Heart left ventricle (tissue), 16 donors: ENCODE results near the gene DFFB. TPM values are rescaled to one million over a fixed set of nuclear protein-coding genes. Genes with fewer than 3 reads are reported as not detected.

ENCODE experiments used
- ATAC-seq, 4 donors: fragments of 200-7000 bp; cut with Tn5 transposase; one replicate each; pipeline ENCODE4 v1.9.1; 2020 to 2022; ENCODE audit warnings: moderate library complexity in 4 of 4, mild to moderate bottlenecking in 3 of 4, moderate number of reproducible peaks in 1 of 4
- DNase-seq, 5 donors: peaks; one replicate each; pipeline ENCODE4 v3.0.0-alpha.2; 2020
- H3K27ac ChIP-seq, 12 donors: fragments of 200-600 bp; sonication (generic) in 4 of 12; one replicate each; pipeline versions ENCODE4 v1.5.0 to v1.8.0; 2016 to 2022; ENCODE audit warnings: mild to moderate bottlenecking in 2 of 12
- H3K27me3 ChIP-seq, 9 donors: fragments of 200-600 bp; sonication (generic) in 2 of 9; one replicate each; pipeline versions ENCODE4 v1.5.1 to v1.8.0; 2016 to 2022; ENCODE audit warnings: mild to moderate bottlenecking in 3 of 9
- H3K36me3 ChIP-seq, 9 donors: fragments of 200-600 bp; sonication (generic) in 2 of 9; one replicate each; pipeline versions ENCODE4 v1.5.0 to v1.8.0; 2018 to 2022; ENCODE audit warnings: mild to moderate bottlenecking in 2 of 9
- H3K4me1 ChIP-seq, 12 donors: fragments of 200-600 bp; sonication (generic) in 4 of 12; one replicate each; pipeline versions ENCODE4 v1.5.0 to v1.8.0; 2016 to 2022; ENCODE audit warnings: mild to moderate bottlenecking in 3 of 12
- H3K4me3 ChIP-seq, 12 donors: fragments of 200-600 bp; sonication (generic) in 4 of 12; one replicate each; pipeline versions ENCODE4 v1.5.0 to v1.8.0; 2017 to 2022; ENCODE audit warnings: mild to moderate bottlenecking in 9 of 12, moderate library complexity in 4 of 12
- H3K9me3 ChIP-seq, 12 donors: fragments of 200-600 bp; sonication (generic) in 4 of 12; one replicate each; pipeline versions ENCODE4 v1.5.0 to v1.8.0; 2016 to 2022; ENCODE audit warnings: mild to moderate bottlenecking in 1 of 12
- POLR2A ChIP-seq, 2 donors: fragments of 450-650 bp; IDR thresholded peaks; one replicate each; pipeline ENCODE4 v1.6.1; 2017; ENCODE audit warnings: antibody characterized with exemption in 2 of 2, mild to moderate bottlenecking in 2 of 2, moderate library complexity in 2 of 2
- WGBS, 4 donors: extraction: QIAGEN DNeasy Blood & Tissue Kit in 2 of 4; methylation state at CpG; one replicate each; pipeline versions ENCODE4 v1.1.5 to v1.1.7; 2013 to 2018; 5-methylcytosine and 5-hydroxymethylcytosine counted together
- intact Hi-C, 10 donors: fragments of 100-400 bp; cut with DNase I; formaldehyde crosslinking; loops; one replicate each; pipeline versions ENCODE4 v1.11.1 to v1.14.2; 2022
- polyA plus RNA-seq, 2 donors: library from polyadenylated mRNA; stranded (reverse); fragments of 200-250 nt; gene quantifications; one replicate each; pipeline ENCODE4 v1.2.3, GENCODE V29; 2013
- total RNA-seq, 9 donors: library from RNA; depleted of rRNA in 2 of 9; stranded (reverse); fragments of >200 nt in 2 of 9; fragmentation: NEBNext Ultra II Directional in 3 of 9; extraction: Animal tissue kit (Norgen Biotek cat#: 25700) in 3 of 9; gene quantifications; one replicate each; pipeline versions ENCODE4 v1.1.0 to v1.2.4, GENCODE V29; 2016 to 2023
- TF ChIP-seq, protein P1 (sequence below), 12 donors: fragments of 200-600 bp; sonication (generic) in 4 of 12; IDR thresholded peaks; one replicate each; pipeline versions ENCODE4 v1.5.0 to v1.8.0; 2018 to 2022; ENCODE audit warnings: antibody characterized with exemption in 12 of 12, mild to moderate bottlenecking in 5 of 12
- donor health status: ischemic (EF 13 %, LVEDD 7.1; RV severe dilation, severe dysfunction).
- donor health status: healthy with polysubstance abuse.
- donor health status: DM: no; HTN: yes; CAD: no.
- donor health status: DM: no; HTN: no; CAD: no.
- donor health status: ischemic (EF 25% LVEDD 6.9; RV normal size, moderate dysfunction).
- donor health status: ischemic (EF 25% LVEDD 5.7; RV mildly dilated, moderate dysfunction).
- donor health status: healthy.
- donor health status: DM: yes; HTN: yes; CAD: no.
- donor health status: ischemic (EF 35%, LVEDD 5.7; RV mildly dilated, moderate dysfunction).
- donor health status: nonischemic (EF 11% LVEDD 7.7; RV severe dilation, severe dysfunction).
- donor health status: DM: yes; HTN: yes; CAD: no.
- donor health status: PGD.
- donor health status: ischemic (EF 29% LVEDD 5.4; RV normal size, mild dysfunction).
- donor health status: nonischemic (EF 23%, LVEDD 6.1; RV moderate dilation, normal function).

DFFB gene
- total and polyA plus RNA-seq, 11 donors, result 1.3 to 5.8 (median 2.6) TPM

DNA sequence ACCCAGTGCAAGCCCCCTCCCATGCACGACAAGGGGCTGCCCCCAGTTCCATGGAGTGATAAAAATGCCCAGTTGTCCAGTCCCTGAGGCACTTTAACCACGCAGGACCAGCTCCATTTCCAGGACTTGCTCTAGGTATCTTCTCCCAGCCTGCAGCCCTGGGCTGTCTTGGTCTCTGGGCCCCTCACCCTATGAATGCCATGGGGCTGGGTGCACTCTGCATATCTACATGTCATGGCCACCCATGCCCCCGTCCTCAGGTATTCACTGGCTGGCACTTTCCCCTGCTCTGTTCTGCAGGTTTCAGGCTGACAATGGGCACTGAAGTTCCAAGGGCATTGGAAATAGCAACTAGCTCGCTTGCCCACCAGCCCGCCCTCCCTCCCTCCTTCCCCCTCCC lies 62.4 kb downstream of the DFFB start:
- intact Hi-C loops, result loop anchor here in 4 of 10 donors (5.0 to 10.0 kb wide), 4 partner anchors 735 to 1828 kb away; partner anchors contain the start of gene AJAP1 (in 1 of the 4)
- ATAC-seq (no peak), DNase-seq (no peak)
- 67 to 72% (median 70%) methylated on average over 5 of the region's 5 CpGs for WGBS, 4 donors
- no peak for TF ChIP-seq POLR2A (IDR thresholded peaks at IDR 0.05)
- TF ChIP-seq, protein P1, sequence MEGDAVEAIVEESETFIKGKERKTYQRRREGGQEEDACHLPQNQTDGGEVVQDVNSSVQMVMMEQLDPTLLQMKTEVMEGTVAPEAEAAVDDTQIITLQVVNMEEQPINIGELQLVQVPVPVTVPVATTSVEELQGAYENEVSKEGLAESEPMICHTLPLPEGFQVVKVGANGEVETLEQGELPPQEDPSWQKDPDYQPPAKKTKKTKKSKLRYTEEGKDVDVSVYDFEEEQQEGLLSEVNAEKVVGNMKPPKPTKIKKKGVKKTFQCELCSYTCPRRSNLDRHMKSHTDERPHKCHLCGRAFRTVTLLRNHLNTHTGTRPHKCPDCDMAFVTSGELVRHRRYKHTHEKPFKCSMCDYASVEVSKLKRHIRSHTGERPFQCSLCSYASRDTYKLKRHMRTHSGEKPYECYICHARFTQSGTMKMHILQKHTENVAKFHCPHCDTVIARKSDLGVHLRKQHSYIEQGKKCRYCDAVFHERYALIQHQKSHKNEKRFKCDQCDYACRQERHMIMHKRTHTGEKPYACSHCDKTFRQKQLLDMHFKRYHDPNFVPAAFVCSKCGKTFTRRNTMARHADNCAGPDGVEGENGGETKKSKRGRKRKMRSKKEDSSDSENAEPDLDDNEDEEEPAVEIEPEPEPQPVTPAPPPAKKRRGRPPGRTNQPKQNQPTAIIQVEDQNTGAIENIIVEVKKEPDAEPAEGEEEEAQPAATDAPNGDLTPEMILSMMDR (IDR thresholded peaks at IDR 0.05), result no peak
- Histone ChIP-seq H3K9me3 (no peaks in the 10 kb centered on the region), H3K4me3 (no peak overlapping the region), H3K4me1 (no peaks in the 10 kb centered on the region), H3K36me3 (no peaks in the 10 kb centered on the region), H3K27ac (no peak overlapping the region), H3K27me3 (peaks cover 0 to 59% (median 12%) of the 10 kb centered on the region in 9 donors)

DNA sequence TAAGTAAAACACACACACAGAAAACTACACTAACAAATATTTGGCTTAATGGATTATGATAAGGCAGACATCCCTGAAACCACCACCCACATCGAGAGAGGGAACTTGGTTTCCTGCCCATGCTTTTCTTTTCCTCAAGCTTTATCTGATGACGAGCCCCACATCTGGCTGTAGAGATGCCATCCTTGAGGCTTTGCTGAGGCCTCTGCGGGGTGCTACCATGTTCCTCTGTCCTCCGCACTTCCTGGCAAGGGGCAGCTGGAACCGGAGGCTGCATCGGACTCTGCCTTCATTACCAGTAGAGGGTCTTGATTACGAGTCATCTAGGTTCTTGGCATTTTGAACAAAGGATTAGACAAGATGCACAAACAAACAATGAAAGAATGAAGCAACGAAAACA lies 64.5 kb downstream of the DFFB start:
- no peaks in the 10 kb centered on the region for H3K4me1 ChIP-seq
- H3K9me3 ChIP-seq, result no peaks in the 10 kb centered on the region
- peaks cover 0 to 62% (median 20%) of the 10 kb centered on the region in 9 donors for H3K27me3 ChIP-seq
- 73 to 76% (median 74%) methylated on average over 8 of the region's 8 CpGs for WGBS, 4 donors
- no peak overlapping the region for H3K27ac ChIP-seq
- TF ChIP-seq, protein P1 (IDR thresholded peaks at IDR 0.05), result no peak
- no peak for TF ChIP-seq POLR2A (IDR thresholded peaks at IDR 0.05)
- ATAC-seq (no peak), DNase-seq (no peak)
- intact Hi-C loops, result no loop called here
- no peaks in the 10 kb centered on the region for H3K36me3 ChIP-seq
- H3K4me3 ChIP-seq, result no peak overlapping the region

DNA sequence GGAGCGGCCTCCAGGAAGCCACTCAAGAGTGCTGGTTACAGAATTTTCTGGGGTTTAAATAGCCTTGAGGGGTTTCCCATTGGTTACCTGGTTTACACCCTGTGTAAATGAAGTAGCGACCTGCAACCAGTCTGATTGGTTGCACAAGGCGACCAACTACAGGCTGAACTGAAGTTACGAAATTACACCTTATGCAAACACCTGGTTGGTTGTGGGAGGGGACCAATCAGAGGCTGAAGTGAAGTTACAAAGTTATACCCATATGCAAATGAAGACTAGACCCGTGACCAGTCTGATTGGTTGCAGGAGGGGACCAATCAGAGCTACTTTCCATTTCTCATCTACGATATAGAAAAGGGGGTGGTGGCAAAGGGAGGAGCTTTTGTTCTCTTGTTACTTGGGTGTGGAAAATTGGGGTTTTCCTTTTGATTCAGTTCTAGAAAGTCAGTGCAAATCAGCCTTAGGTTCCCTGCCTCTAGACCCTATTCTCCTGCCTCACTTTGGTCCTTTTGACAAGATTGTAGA lies 65.0 kb downstream of the DFFB start:
- intact Hi-C loops, result no loop called here
- TF ChIP-seq, protein P1 (IDR thresholded peaks at IDR 0.05), result no peak
- no peak for TF ChIP-seq POLR2A (IDR thresholded peaks at IDR 0.05)
- 75 to 85% (median 82%) methylated on average over 6 of the region's 6 CpGs for WGBS, 4 donors
- no peaks in the 10 kb centered on the region for H3K36me3 ChIP-seq
- DNase-seq, result no peak
- H3K4me3 ChIP-seq, result no peak overlapping the region
- H3K27ac ChIP-seq, result no peak overlapping the region
- no peaks in the 10 kb centered on the region for H3K9me3 ChIP-seq
- no peak for ATAC-seq
- no peaks in the 10 kb centered on the region for H3K4me1 ChIP-seq
- H3K27me3 ChIP-seq, result peaks cover 0 to 57% (median 19%) of the 10 kb centered on the region in 9 donors

DNA sequence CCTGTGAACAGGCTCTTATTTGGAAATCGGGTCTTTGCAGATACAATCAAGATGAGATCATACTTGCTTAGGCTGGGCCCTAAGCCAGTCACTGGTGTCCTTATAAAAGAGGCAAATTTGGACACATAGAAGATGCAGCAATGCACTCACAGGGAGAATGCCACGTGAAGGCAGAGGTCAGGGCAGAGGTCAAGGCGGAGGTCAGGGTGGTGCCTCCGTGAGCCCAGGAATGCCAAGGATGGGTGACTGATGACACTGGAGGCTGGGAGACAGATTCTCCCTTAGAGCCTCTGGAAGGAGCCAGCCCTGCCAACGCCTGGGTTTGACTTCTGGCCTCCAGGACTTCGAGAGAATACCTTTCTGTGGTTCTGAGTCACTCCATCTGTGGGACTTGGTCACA lies 65.6 kb downstream of the DFFB start:
- peaks cover 0 to 51% (median 13%) of the 10 kb centered on the region in 9 donors for H3K27me3 ChIP-seq
- WGBS, 4 donors, result 48 to 74% (median 61%) methylated on average over 6 of the region's 6 CpGs
- no peak overlapping the region for H3K4me3 ChIP-seq
- no peaks in the 10 kb centered on the region for H3K9me3 ChIP-seq
- H3K36me3 ChIP-seq, result no peaks in the 10 kb centered on the region
- TF ChIP-seq, protein P1 (IDR thresholded peaks at IDR 0.05), result no peak
- TF ChIP-seq POLR2A (IDR thresholded peaks at IDR 0.05), result no peak
- intact Hi-C loops, result no loop called here
- DNase-seq (peak in 1 of 5 donors; percentile 3), ATAC-seq (no peak)
- H3K27ac ChIP-seq, result no peak overlapping the region
- H3K4me1 ChIP-seq, result no peaks in the 10 kb centered on the region
